Measurements from ENCODE around the gene AMOTL2. TPM values are rescaled to one million over a fixed set of nuclear protein-coding genes. Genes with fewer than 3 reads are reported as not detected.

Gene AMOTL2
- total and polyA plus RNA-seq, 2 donors (not counting 1 experiment from before 2014, with no cell fraction given): not detected

GRCh38 chr3:134352031-134352671 is 22.1 kb downstream of the AMOTL2 start:
- Histone ChIP-seq H3K27ac (ENCODE audit: low read length in 2 of 2) (no peak overlapping the region), H4K20me1 (ENCODE audit: control insufficient read depth, insufficient read depth, low read length, poor library complexity, severe bottlenecking) (no peaks in the 10 kb centered on the region), H3K9me3 (ENCODE audit: control extremely low read depth in 1 of 3, control insufficient read depth in 2 of 3, insufficient read depth in 1 of 3, low read length in 2 of 3) (peaks cover 0 to 6% (median 0%) of the 10 kb centered on the region in 3 donors), H3K4me2 (replicated peaks; ENCODE audit: low read depth, low read length, poor library complexity, severe bottlenecking) (no peak overlapping the region), H3K36me3 (replicated peaks in 1 of 2; ENCODE audit: control extremely low read depth in 1 of 2, control insufficient read depth in 1 of 2, extremely low read depth in 1 of 2, insufficient read depth in 2 of 2, low read length in 1 of 2) (no peaks in the 10 kb centered on the region), H3K79me2 (ENCODE audit: control insufficient read depth, insufficient read depth, low read length) (no peaks in the 10 kb centered on the region), H3K9ac (ENCODE audit: low read length) (no peak overlapping the region), H3K4me3 (ENCODE audit: control extremely low read depth in 1 of 5, extremely low read depth in 1 of 5, insufficient read depth in 1 of 5, low read depth in 2 of 5, low read length in 4 of 5) (no peak overlapping the region), H3K27me3 (replicated peaks in 1 of 4; ENCODE audit: control extremely low read depth in 1 of 4, control insufficient read depth in 3 of 4, insufficient read depth in 4 of 4, low read length in 3 of 4) (no peaks in the 10 kb centered on the region), H2AFZ (ENCODE audit: insufficient read depth, low read depth, low read length, poor library complexity, severe bottlenecking) (no peak overlapping the region), H3K4me1 (ENCODE audit: control insufficient read depth in 2 of 2, insufficient read depth in 2 of 2, low read length in 2 of 2) (no peaks in the 10 kb centered on the region)
- no peak for TF ChIP-seq CTCF (IDR thresholded peaks at IDR 0.05)
- Mint-ChIP-seq H3K4me3 (no peak overlapping the region), H3K9me3 (ENCODE audit: insufficient read depth) (no peaks in the 10 kb centered on the region), H3K27ac (no peak overlapping the region), H3K4me1 (no peaks in the 10 kb centered on the region), H3K27me3 (peaks cover 4% of the 10 kb centered on the region)
- intact Hi-C loops (cut with micrococcal nuclease): no loop called here
- 73% methylated on average over 3 of the region's 4 CpGs for WGBS (ENCODE audit: insufficient coverage)
- ATAC-seq (ENCODE audit: low read depth) (no peak), DNase-seq (no peak)
- CTCF ChIA-PET: no interaction called here
- POLR2A ChIA-PET: no interaction called here

GRCh38 chr3:134351427-134351826 is 22.8 kb downstream of the AMOTL2 start:
- Histone ChIP-seq H3K9ac (ENCODE audit: low read length) (no peak overlapping the region), H2AFZ (ENCODE audit: insufficient read depth, low read depth, low read length, poor library complexity, severe bottlenecking) (no peak overlapping the region), H3K27me3 (replicated peaks in 1 of 4; ENCODE audit: control extremely low read depth in 1 of 4, control insufficient read depth in 3 of 4, insufficient read depth in 4 of 4, low read length in 3 of 4) (no peaks in the 10 kb centered on the region), H3K4me2 (replicated peaks; ENCODE audit: low read depth, low read length, poor library complexity, severe bottlenecking) (no peak overlapping the region), H3K4me1 (ENCODE audit: control insufficient read depth in 2 of 2, insufficient read depth in 2 of 2, low read length in 2 of 2) (no peaks in the 10 kb centered on the region), H3K9me3 (ENCODE audit: control extremely low read depth in 1 of 3, control insufficient read depth in 2 of 3, insufficient read depth in 1 of 3, low read length in 2 of 3) (peaks cover 0 to 10% (median 7%) of the 10 kb centered on the region in 3 donors), H3K36me3 (replicated peaks in 1 of 2; ENCODE audit: control extremely low read depth in 1 of 2, control insufficient read depth in 1 of 2, extremely low read depth in 1 of 2, insufficient read depth in 2 of 2, low read length in 1 of 2) (no peaks in the 10 kb centered on the region), H3K79me2 (ENCODE audit: control insufficient read depth, insufficient read depth, low read length) (no peaks in the 10 kb centered on the region), H3K27ac (ENCODE audit: low read length in 2 of 2) (no peak overlapping the region), H3K4me3 (ENCODE audit: control extremely low read depth in 1 of 5, extremely low read depth in 1 of 5, insufficient read depth in 1 of 5, low read depth in 2 of 5, low read length in 4 of 5) (no peak overlapping the region), H4K20me1 (ENCODE audit: control insufficient read depth, insufficient read depth, low read length, poor library complexity, severe bottlenecking) (no peaks in the 10 kb centered on the region)
- no peak overlapping the region for H3K27ac Mint-ChIP-seq
- intact Hi-C loops (cut with micrococcal nuclease): no loop called here
- TF ChIP-seq CTCF (IDR thresholded peaks at IDR 0.05): no peak
- no peak for TF ChIP-seq EZH2 (IDR thresholded peaks at IDR 0.05; ENCODE audit: borderline replicate concordance, insufficient read depth, low read depth, low read length, poor library complexity, severe bottlenecking)
- ATAC-seq (ENCODE audit: low read depth): no peak
- DNase-seq: no peak
- 83% methylated on average over 4 of the region's 5 CpGs for WGBS (ENCODE audit: insufficient coverage)
- H3K4me1 Mint-ChIP-seq: no peaks in the 10 kb centered on the region
- peaks cover 4% of the 10 kb centered on the region for H3K27me3 Mint-ChIP-seq
- H3K4me3 Mint-ChIP-seq: no peak overlapping the region
- POLR2A ChIA-PET: no interaction called here
- H3K9me3 Mint-ChIP-seq (ENCODE audit: insufficient read depth): peaks cover 6% of the 10 kb centered on the region
- CTCF ChIA-PET: no interaction called here
